ENCODE data around the gene CTDSP2.

DNA sequence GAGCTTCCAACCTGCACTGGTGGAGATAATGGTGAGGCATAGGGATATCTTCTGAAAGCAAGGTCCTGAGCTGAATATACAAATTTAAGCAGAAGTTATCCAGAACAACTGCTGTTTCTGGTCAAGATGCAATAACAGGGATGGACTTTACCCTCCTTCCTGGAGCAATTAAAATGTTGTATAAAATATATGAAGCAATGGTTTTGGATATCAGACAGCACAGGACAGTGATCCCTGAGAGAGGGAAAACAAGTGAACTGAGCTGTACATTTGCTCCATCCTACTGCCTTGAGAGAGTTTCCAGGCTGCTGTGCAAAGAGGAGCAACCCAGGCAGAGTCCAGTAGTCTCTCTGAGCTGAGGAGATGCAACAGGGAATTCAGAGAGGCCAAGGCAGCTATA lies 36.0 kb upstream of the CTDSP2 start:
- TF ChIP-seq, protein P1, sequence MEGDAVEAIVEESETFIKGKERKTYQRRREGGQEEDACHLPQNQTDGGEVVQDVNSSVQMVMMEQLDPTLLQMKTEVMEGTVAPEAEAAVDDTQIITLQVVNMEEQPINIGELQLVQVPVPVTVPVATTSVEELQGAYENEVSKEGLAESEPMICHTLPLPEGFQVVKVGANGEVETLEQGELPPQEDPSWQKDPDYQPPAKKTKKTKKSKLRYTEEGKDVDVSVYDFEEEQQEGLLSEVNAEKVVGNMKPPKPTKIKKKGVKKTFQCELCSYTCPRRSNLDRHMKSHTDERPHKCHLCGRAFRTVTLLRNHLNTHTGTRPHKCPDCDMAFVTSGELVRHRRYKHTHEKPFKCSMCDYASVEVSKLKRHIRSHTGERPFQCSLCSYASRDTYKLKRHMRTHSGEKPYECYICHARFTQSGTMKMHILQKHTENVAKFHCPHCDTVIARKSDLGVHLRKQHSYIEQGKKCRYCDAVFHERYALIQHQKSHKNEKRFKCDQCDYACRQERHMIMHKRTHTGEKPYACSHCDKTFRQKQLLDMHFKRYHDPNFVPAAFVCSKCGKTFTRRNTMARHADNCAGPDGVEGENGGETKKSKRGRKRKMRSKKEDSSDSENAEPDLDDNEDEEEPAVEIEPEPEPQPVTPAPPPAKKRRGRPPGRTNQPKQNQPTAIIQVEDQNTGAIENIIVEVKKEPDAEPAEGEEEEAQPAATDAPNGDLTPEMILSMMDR (IDR thresholded peaks at IDR 0.05 in 4 of 5, conservative IDR thresholded peaks at IDR 0.05 in 1 of 5) = no peak
- TF ChIP-seq POLR2A (IDR thresholded peaks at IDR 0.05) = no peak
